GM10248 (cell line): ENCODE results near the gene SAP25.
A peak's percentile ranks its signal among the peaks of the same experiment; 100 is the strongest.

Experiments
- CTCF ChIA-PET: fragments of 300-600 bp; sonication (Branson Sonifier 250); formaldehyde crosslinking; extraction: SDS; loops from one replicate; lab custom pipeline; 2021; ENCODE audit warnings: antibody characterized with exemption; lab: Yijun Ruan, JAX
- POLR2A ChIA-PET: fragments of 350-650 bp; sonication (Branson Sonifier 250); formaldehyde crosslinking; extraction: SDS; loops from one replicate; lab custom pipeline; 2020; ENCODE audit warnings: antibody characterized with exemption; lab: Yijun Ruan, JAX
- DNase-seq: peaks from one replicate; pipeline ENCODE4 v3.0.0; 2012; ENCODE audit errors: extremely low spot score
- TF ChIP-seq, protein P1 (sequence below): IDR thresholded peaks from 2 replicates; pipeline ENCODE4 v1.5.1; 2012; ENCODE audit warnings: mild to moderate bottlenecking, low read depth; ENCODE audit errors: extremely low read depth, missing control alignments, control extremely low read depth

The SAP25 gene

GRCh38 chr7:100612730-100613390, 39.2 kb upstream of the SAP25 start:
- no peak for DNase-seq
- ChIA-PET CTCF (interaction anchor here (0.7 to 4.2 kb wide), 23 partner anchors 9 to 240 kb away, joined by 3 to 15 read pairs (median 3); partner anchors contain the start of genes FBXO24, POP7 and SLC12A9), POLR2A (interaction anchor here (0.6 to 1.5 kb wide), 4 partner anchors 27 to 172 kb away, joined by 3 to 14 read pairs (median 4); partner anchors contain the start of genes FBXO24, LRCH4 and POP7)
- TF ChIP-seq, protein P1, sequence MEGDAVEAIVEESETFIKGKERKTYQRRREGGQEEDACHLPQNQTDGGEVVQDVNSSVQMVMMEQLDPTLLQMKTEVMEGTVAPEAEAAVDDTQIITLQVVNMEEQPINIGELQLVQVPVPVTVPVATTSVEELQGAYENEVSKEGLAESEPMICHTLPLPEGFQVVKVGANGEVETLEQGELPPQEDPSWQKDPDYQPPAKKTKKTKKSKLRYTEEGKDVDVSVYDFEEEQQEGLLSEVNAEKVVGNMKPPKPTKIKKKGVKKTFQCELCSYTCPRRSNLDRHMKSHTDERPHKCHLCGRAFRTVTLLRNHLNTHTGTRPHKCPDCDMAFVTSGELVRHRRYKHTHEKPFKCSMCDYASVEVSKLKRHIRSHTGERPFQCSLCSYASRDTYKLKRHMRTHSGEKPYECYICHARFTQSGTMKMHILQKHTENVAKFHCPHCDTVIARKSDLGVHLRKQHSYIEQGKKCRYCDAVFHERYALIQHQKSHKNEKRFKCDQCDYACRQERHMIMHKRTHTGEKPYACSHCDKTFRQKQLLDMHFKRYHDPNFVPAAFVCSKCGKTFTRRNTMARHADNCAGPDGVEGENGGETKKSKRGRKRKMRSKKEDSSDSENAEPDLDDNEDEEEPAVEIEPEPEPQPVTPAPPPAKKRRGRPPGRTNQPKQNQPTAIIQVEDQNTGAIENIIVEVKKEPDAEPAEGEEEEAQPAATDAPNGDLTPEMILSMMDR, result peak; percentile 19

GRCh38 chr7:100611983-100612729, 38.5 kb upstream of the SAP25 start, which contains the start of gene MOSPD3:
TSS of gene MOSPD3 (plus strand) at chr7:100612540. CDS start at chr7:100612792, 252 bp downstream.
- DNase-seq, result peak; percentile 99
- CTCF ChIA-PET, result interaction anchor here (0.7 to 4.2 kb wide), 18 partner anchors 8 to 240 kb away, joined by 3 to 15 read pairs (median 4); partner anchors contain the start of genes FBXO24, POP7 and SLC12A9
- TF ChIP-seq, protein P1, result no peak
- POLR2A ChIA-PET, result interaction anchor here (1.0 to 1.5 kb wide), 3 partner anchors 26 to 94 kb away, joined by 3 to 14 read pairs (median 4); partner anchors contain the start of genes FBXO24, LRCH4 and POP7

- TF ChIP-seq, protein P1, result no peak
- POLR2A ChIA-PET, result no interaction called here
- CTCF ChIA-PET, result no interaction called here
- no peak for DNase-seq
Observed at GRCh38 chr7:100609958-100610357, 36.3 kb upstream of the SAP25 start.

DNA sequence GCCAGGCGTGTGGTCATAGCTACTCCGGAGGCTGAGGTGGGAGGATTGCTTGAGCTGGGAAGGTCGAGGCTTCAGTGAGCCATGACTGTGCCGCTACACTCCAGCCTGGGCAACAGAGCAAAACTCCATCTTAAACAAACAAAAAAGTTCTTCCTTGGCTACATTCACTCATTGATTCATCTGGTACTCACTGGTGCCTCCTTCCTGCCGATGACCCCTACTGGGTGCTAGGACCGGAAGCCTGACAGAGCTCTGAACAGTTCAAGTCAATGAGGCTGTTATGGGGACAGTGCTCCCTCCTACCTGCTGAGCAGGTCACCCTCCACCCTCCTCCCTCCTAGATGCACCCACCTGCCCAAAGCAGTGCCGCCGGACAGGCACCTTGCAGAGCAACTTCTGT, 33.4 kb upstream of the SAP25 start:
- CTCF ChIA-PET, result interaction anchor here (1.2 to 3.8 kb wide), 5 partner anchors 8 to 98 kb away, joined by 3 to 11 read pairs (median 5); partner anchors contain the start of gene POP7
- no peak for DNase-seq
- POLR2A ChIA-PET, result no interaction called here
- TF ChIP-seq, protein P1, result no peak

DNA sequence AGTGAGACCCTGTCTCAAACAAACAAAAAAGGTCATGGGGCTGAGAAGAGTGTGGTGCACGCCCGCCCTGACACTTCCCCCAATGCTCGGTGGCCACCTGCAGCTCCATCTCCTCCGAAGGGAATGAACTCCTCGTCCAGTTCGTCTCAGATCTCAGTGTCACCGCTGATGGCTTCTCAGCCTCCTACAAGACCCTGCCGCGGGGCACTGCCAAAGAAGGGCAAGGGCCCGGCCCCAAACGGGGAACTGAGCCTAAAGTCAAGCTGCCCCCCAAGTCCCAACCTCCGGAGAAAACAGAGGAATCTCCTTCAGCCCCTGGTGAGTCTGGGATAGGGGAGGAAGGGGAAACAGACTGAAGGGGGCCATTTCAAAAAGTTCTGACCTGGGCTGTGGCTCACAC, 32.6 kb upstream of the SAP25 start:
- TF ChIP-seq, protein P1, result no peak
- DNase-seq, result no peak
- ChIA-PET CTCF (interaction anchor here (1.2 to 3.8 kb wide), 6 partner anchors 9 to 153 kb away, joined by 3 to 11 read pairs (median 4); partner anchors contain the start of gene POP7), POLR2A (no interaction called here)
